GM12891 (cell line): ENCODE data around the gene SMG6.

ENCODE experiments used
- POLR2A ChIP-seq: IDR thresholded peaks from 2 replicates; pipeline ENCODE4 v1.6.1; 2011; ENCODE audit warnings: low read depth, low read length, control low read depth
- POLR2AphosphoS5 ChIP-seq: IDR thresholded peaks from 2 replicates; pipeline ENCODE4 v1.6.1; 2011; ENCODE audit warnings: low read depth, low read length, control low read depth
- SPI1 ChIP-seq: IDR thresholded peaks from 2 replicates; pipeline ENCODE4 v1.6.1; 2011; ENCODE audit warnings: low read depth, low read length, control low read depth
- TAF1 ChIP-seq: IDR thresholded peaks from 2 replicates; pipeline ENCODE4 v1.6.1; 2011; ENCODE audit warnings: low read depth, low read length, control low read depth

- TF ChIP-seq TAF1 = no peak
- TF ChIP-seq POLR2AphosphoS5 = no peak
- no peak for TF ChIP-seq POLR2A
- no peak for TF ChIP-seq SPI1
Observed at GRCh38 chr17:2181206-2181896, 122.2 kb downstream of the SMG6 start.
